Measurements from ENCODE around the gene ZFAND2A.

Gene ZFAND2A

GRCh38 chr7:1104516-1105179 lies 55.3 kb downstream of the ZFAND2A start:
- no peak for DNase-seq

- DNase-seq: no peak
These were observed 56.0 kb downstream of the ZFAND2A start for GRCh38 chr7:1103789-1104515.

GRCh38 chr7:1103009-1103788 lies 56.8 kb downstream of the ZFAND2A start:
- DNase-seq: no peak
